Measurements from ENCODE around the gene AKAP5. TPM values are rescaled to one million over a fixed set of nuclear protein-coding genes. Genes with fewer than 3 reads are reported as not detected.

Gene AKAP5
- total and polyA plus RNA-seq, 2 of the 8 experiments (the other 6 are each of a cell fraction or from before 2014, with no cell fraction given): 0.50 to 3.8 TPM

GRCh38 chr14:64508215-64508776 lies 43.0 kb downstream of the AKAP5 start:
- no peak overlapping the region for H2BK5ac ChIP-seq (ENCODE audit: low read depth, low read length)
- no peak overlapping the region for H2BK15ac ChIP-seq (ENCODE audit: low read length)
- peaks cover 3 to 7% of the 10 kb centered on the region in 2 experiments for H4K20me1 ChIP-seq (replicated peaks in 1 of 2; ENCODE audit: control insufficient read depth in 1 of 2, insufficient read depth in 2 of 2, low read length in 2 of 2)
- no peak overlapping the region for H2BK20ac ChIP-seq (ENCODE audit: low read length)
- no peak overlapping the region for H2BK120ac ChIP-seq (replicated peaks; ENCODE audit: low read depth, low read length)
- H3K4me2 ChIP-seq (ENCODE audit: insufficient read depth in 1 of 2, low read depth in 2 of 2, low read length in 2 of 2): no peak overlapping the region; a peak in 1 of 4 replicates
- H3K18ac ChIP-seq (ENCODE audit: extremely low read depth, low read length): no peak overlapping the region
- no peaks in the 10 kb centered on the region for H3K36me3 ChIP-seq (ENCODE audit: control insufficient read depth in 2 of 4, insufficient read depth in 4 of 4, low read length in 3 of 4)
- H3K14ac ChIP-seq (ENCODE audit: insufficient read length): no peak overlapping the region
- H2AFZ ChIP-seq (ENCODE audit: low read length): no peak overlapping the region
- H3K23me2 ChIP-seq (ENCODE audit: low read depth, low read length): peaks cover 12% of the 10 kb centered on the region
- H3K4me1 ChIP-seq (replicated peaks in 1 of 4; ENCODE audit: control insufficient read depth in 3 of 4, insufficient read depth in 4 of 4, low read length in 3 of 4): peaks cover 0 to 8% (median 7%) of the 10 kb centered on the region in 4 experiments; a peak in 5 of 7 replicates
- H3K56ac ChIP-seq (replicated peaks; ENCODE audit: insufficient read length, low read depth, low read length): no peak overlapping the region
- no peak overlapping the region for H2AK5ac ChIP-seq (ENCODE audit: low read depth, low read length)
- H3K79me2 ChIP-seq (ENCODE audit: control insufficient read depth in 1 of 2, insufficient read depth in 2 of 2, low read length in 2 of 2): peaks cover 11 to 78% of the 10 kb centered on the region in 2 experiments
- H4K91ac ChIP-seq (replicated peaks; ENCODE audit: insufficient read length, low read length): no peak overlapping the region
- no peaks in the 10 kb centered on the region for H3K27me3 ChIP-seq (replicated peaks in 1 of 4; ENCODE audit: control insufficient read depth in 3 of 4, extremely low read depth in 1 of 4, insufficient read depth in 3 of 4, low read length in 3 of 4)
- ChIA-PET CTCF (ENCODE audit: partially characterized antibody) (interaction anchor here (1.0 to 1.5 kb wide), 4 partner anchors 30 to 256 kb away, joined by 3 to 5 read pairs (median 4); no protein-coding TSS in a partner anchor), POLR2A (ENCODE audit: partially characterized antibody) (interaction anchor here (0.7 to 1.6 kb wide), 7 partner anchors 12 to 169 kb away, joined by 3 to 6 read pairs (median 4); partner anchors contain the start of gene HSPA2)
- H2BK12ac ChIP-seq (ENCODE audit: low read depth, low read length): no peak overlapping the region
- H3K79me1 ChIP-seq (ENCODE audit: low read depth, low read length): peaks cover 6% of the 10 kb centered on the region; the same call in 1 of the 2 replicates
- FAIRE-seq (no peak), DNase-seq (ENCODE audit: low read depth in 1 of 2, low spot score in 2 of 2) (no peak)
- no peak overlapping the region for H3K9ac ChIP-seq (replicated peaks in 1 of 4; ENCODE audit: extremely low read depth in 1 of 4, low read depth in 3 of 4, low read length in 3 of 4)
- H3K9me3 ChIP-seq (ENCODE audit: insufficient read depth in 2 of 2, low read depth in 1 of 2, low read length in 1 of 2): no peaks in the 10 kb centered on the region
- H3K23ac ChIP-seq (ENCODE audit: insufficient read length): no peak overlapping the region
- H3K27ac ChIP-seq (ENCODE audit: low read depth, low read length): no peak overlapping the region
- WGBS, 2 experiments (ENCODE audit: extremely low coverage in 1 of 2, insufficient coverage in 1 of 2, insufficient read length in 1 of 2, insufficient replicate concordance in 2 of 2, low coverage in 1 of 2, low lambda C conversion rate in 2 of 2, missing lambda C conversion rate in 1 of 2): 71% methylated on average over 1 of the region's 1 CpG; no CpG with 5 or more reads in 1 of the 2 experiments
- H3K4ac ChIP-seq (replicated peaks; ENCODE audit: insufficient read length, low read depth, low read length): no peak overlapping the region
- no peak overlapping the region for H3K4me3 ChIP-seq (ENCODE audit: extremely low read depth in 1 of 4, insufficient read depth in 2 of 4, low read depth in 3 of 4, low read length in 4 of 4)
- no peak overlapping the region for H4K8ac ChIP-seq (ENCODE audit: extremely low read depth, insufficient read depth, low read length)
- no peak overlapping the region for H4K5ac ChIP-seq (ENCODE audit: insufficient read length, low read depth, low read length)
- TF ChIP-seq CHD1 (IDR thresholded peaks at IDR 0.05; ENCODE audit: low read depth, low read length) (no peak), SUZ12 (IDR thresholded peaks at IDR 0.05; ENCODE audit: low read length) (no peak), FOSL1 (IDR thresholded peaks at IDR 0.05; ENCODE audit: insufficient read depth, low read depth, low read length) (no peak), HDAC6 (IDR thresholded peaks at IDR 0.05; ENCODE audit: low read depth, low read length) (no peak)
